AG04449 (cell line): ENCODE measurements around the gene GPM6B.
A peak's percentile ranks its signal among the peaks of the same experiment; 100 is the strongest.
"Not testable (repeated sequence)": the region's sequence is repeated elsewhere in the genome, so short reads cannot be mapped to it uniquely, and the experiment has no call there.

Source experiments
- CTCF ChIA-PET: fragments of 350-600 bp; formaldehyde crosslinking; extraction: SDS; loops from one replicate; lab custom pipeline; 2021; ENCODE audit warnings: antibody characterized with exemption; lab: Yijun Ruan, JAX
- POLR2A ChIA-PET: fragments of 400-600, 350-600 bp; formaldehyde crosslinking; extraction: SDS; loops from one replicate; lab custom pipeline; 2020; ENCODE audit warnings: antibody characterized with exemption, inconsistent platforms; lab: Yijun Ruan, JAX
- DNase-seq: peaks from one replicate; pipeline ENCODE4 v3.0.0-alpha.2; 2010; ENCODE audit warnings: low read depth, low spot score
- H3K4me3 ChIP-seq: 2 replicates; pipeline ENCODE4 v1.5.1; 2011; ENCODE audit warnings: low read depth, mild to moderate bottlenecking, control low read depth, low read length
- TF ChIP-seq, protein P1 (sequence below): IDR thresholded peaks from one replicate; pipeline ENCODE4 v1.5.1; 2011; ENCODE audit warnings: mild to moderate bottlenecking, moderate library complexity, low read length, control low read depth, inconsistent platforms; ENCODE audit not compliant: insufficient read depth; ENCODE audit errors: missing control alignments

The GPM6B gene

DNA sequence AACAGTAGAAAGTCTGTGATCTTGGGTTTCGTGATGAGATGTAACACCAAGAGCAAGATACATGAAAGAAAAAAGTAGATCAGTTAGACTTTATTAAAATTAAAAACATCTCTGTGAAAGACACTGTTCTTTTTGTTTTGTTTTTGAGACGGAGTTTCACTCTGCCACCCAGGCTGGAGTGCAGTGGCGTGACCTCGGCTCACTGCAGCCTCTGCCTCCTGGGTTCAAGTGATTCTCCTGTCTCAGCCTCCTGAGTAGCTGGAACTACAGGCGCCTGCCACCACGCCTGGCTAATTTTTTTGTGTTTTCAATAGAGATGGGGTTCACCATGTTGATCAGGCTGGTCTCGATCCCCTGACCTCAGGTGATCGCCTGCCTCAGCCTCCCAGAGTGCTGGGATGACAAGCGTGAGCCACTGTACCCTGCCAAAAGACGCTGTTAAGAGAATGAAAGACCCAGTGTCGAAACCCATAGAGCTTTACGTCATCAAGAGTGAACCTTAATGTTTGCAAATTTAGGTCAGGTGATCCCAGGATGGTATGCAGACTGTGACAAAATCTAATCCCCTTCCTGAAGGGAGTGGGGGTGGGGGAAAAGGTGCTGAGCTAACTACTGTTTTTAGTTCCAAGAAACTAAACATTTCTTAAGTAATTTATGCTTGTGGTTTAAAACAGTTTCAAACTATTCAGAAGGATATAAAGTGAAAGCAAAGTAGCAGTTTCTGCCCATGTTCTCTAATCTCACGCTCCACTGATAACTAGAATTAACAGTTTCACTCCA is 74.3 kb downstream of the GPM6B start:
- H3K4me3 ChIP-seq = no peak overlapping the region
- POLR2A ChIA-PET = no interaction called here
- CTCF ChIA-PET = interaction anchor here (0.8 to 1.1 kb wide), 4 partner anchors 8 to 297 kb away, joined by 3 to 4 read pairs (median 4); partner anchors contain the start of genes OFD1 and TRAPPC2
- DNase-seq = no peak
- TF ChIP-seq, protein P1, sequence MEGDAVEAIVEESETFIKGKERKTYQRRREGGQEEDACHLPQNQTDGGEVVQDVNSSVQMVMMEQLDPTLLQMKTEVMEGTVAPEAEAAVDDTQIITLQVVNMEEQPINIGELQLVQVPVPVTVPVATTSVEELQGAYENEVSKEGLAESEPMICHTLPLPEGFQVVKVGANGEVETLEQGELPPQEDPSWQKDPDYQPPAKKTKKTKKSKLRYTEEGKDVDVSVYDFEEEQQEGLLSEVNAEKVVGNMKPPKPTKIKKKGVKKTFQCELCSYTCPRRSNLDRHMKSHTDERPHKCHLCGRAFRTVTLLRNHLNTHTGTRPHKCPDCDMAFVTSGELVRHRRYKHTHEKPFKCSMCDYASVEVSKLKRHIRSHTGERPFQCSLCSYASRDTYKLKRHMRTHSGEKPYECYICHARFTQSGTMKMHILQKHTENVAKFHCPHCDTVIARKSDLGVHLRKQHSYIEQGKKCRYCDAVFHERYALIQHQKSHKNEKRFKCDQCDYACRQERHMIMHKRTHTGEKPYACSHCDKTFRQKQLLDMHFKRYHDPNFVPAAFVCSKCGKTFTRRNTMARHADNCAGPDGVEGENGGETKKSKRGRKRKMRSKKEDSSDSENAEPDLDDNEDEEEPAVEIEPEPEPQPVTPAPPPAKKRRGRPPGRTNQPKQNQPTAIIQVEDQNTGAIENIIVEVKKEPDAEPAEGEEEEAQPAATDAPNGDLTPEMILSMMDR = no peak

DNA sequence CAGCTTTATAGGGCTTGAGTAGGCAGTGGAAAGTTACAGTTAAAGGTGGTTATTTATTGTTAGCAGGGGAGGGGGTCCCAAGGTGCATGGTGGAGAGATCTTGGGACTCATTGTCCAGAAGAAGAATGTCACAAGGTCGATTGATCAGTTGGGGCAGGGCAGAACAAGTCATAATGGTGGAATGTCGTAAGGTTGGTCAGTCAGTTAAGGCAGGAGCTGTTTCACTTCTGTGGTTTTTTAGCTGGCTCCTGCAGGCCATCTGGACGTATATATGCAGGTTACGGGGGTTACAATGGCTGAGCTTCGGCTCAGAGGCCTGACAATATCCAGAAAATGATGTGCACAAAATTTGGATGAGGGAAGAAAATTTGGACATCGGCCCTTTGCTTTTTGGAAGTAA is 75.2 kb downstream of the GPM6B start:
- no peak overlapping the region for H3K4me3 ChIP-seq
- TF ChIP-seq, protein P1 = no peak
- no peak for DNase-seq
- POLR2A ChIA-PET = no interaction called here
- CTCF ChIA-PET = interaction anchor here (1.1 kb wide), 1 partner anchor 82 kb away, joined by 4 read pairs; no protein-coding TSS in a partner anchor

DNA sequence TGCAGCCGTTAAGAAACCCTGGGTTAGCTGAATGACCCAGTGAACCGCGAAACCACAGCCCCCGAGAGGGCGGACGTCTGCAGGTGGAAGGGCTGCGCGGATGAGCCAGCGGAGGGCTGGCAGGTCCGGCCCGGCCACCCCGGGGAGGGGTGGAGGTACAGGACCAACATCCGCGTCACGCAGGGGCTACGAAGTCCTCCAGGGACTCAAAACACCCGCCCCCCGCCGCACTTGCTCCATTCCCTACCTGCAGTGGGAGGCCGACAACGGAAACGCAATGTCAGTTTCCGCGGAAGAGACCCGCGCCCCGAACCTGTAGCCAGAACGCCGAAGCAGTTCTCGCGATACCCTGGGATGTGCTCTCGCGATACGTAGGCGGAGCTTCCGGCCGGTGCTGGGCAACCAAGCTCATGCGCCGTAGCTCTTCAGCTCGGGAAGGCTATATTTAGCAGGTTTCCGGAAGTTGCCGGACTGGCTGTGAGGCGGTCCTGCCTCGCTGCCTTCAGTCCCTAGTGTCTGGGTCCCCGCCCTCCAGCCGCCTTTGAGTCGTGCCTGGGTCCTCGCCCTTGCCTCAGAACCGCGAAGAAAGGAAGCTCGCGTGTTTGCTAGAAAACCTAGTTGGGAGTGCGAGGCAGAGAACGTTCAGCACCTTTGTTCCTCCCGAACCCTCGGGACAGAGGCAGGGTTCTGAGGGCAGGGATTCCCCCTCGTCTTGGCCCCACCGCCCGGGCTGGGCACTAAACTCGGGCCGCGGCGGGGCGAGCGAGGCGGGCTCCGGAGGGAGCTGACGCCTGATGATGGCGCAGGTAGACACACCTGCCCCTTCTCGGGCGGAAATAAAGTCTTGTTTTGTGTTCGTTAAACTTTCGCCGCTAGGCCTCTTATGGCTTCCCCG is 82.4 kb downstream of the GPM6B start, which contains the start of the genes OFD1 and TRAPPC2:
OFD1 (plus strand) TSS at position 471 of the 895 bp plus-strand sequence; CDS start at position 795, 324 bp downstream.
TRAPPC2 (minus strand) TSS at position 343 of the 895 bp plus-strand sequence. CDS start 14,657 bp downstream, outside the sequence.
- CTCF ChIA-PET = interaction anchor here (0.7 to 5.2 kb wide), 7 partner anchors 8 to 228 kb away, joined by 3 to 30 read pairs (median 3); no protein-coding TSS in a partner anchor

DNA sequence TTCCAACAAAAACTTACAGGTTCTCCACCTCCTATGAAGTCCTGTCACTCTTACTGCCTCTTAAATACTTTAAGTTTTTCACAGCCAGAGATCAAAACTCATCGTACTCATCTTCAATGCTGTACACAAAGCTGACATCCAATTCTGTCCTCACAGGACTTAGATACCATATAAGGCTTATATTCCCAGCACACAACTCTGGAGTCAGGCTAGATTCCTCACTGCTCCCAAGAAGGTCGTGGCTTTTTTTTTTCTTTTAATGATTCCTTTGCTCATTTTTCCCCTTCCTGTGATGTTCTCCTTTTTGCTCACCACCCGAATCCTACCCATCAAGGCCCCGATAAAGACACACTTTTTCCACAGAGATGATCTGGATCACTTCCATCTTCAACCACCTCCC is 83.4 kb downstream of the GPM6B start:
- H3K4me3 ChIP-seq = peak overlapping the region; percentile 76
- POLR2A ChIA-PET = interaction anchor here (1.8 kb wide), 1 partner anchor 64 kb away, joined by 4 read pairs; no protein-coding TSS in a partner anchor
- no peak for DNase-seq
- CTCF ChIA-PET = interaction anchor here (1.0 to 1.4 kb wide), 3 partner anchors 79 to 227 kb away, joined by 3 to 6 read pairs (median 3); no protein-coding TSS in a partner anchor
- TF ChIP-seq, protein P1 = no peak

More for the DNA sequence above, 82.4 kb downstream of the GPM6B start, which contains the start of the genes OFD1 and TRAPPC2:
- peak within 1 kb of the TSS; percentile 76 for H3K4me3 ChIP-seq
- DNase-seq = peak; percentile 67
- POLR2A ChIA-PET = interaction anchor here (0.7 to 1.8 kb wide), 5 partner anchors 9 to 295 kb away, joined by 3 to 5 read pairs (median 4); partner anchors contain the start of gene GEMIN8
- TF ChIP-seq, protein P1 = no peak

DNA sequence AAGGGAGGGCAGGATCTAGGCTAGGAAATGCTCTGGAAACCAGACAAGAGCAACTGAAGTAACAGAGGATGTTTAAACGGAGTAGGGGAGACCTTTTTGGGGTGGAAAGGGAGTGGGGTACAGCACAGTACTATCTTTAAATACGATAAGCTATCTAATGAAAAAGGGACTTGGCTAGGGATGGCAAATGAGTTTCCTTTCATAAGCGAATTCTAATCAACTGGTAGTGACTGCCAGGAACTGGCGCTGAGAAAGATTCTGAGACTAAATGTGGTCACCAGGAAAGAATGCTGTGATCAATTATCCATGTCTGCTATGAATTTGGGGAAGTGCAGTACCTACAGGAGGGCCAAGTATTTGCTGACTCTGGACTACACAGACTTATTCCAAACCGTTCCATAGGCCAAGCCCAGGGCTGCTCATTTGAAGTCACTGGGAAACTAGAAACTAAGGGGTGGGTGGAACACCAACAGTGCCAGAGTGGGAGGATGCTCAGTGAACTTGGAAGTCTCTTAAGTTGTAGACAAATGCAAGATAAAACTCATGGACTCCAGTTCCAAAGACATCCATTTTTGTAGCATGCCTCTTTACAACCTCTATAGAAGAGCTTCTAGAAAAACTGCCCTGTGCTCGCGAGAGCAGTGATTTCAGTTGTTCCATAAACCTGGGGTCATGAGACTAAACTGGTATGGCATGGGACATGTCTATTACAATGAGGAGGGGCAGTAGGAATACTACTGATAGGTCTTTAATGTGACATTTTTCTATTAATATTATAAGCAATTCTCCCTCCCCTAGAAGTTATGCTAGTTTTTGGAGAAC is 84.4 kb downstream of the GPM6B start:
- H3K4me3 ChIP-seq = no peak overlapping the region
- no peak for DNase-seq
- ChIA-PET POLR2A (no interaction called here), CTCF (no interaction called here)
- TF ChIP-seq, protein P1 = no peak

DNA sequence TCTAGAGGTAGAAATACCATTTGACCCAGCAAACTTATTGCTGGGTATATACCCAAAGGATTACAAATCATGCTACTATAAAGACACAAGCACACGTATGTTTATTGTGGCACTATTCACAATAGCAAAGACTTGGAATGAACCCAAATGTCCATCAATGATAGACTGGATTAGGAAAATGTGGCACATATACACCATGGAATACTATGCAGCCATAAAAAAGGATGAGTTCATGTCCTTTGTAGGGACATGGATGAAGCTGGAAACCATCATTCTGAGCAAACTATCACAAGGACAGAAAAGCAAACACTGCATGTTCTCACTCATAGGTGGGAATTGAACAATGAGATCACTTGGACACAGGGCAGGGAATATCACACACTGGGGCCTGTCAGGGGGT is 86.4 kb downstream of the GPM6B start:
- DNase-seq, POLR2A ChIA-PET, CTCF ChIA-PET, H3K4me3 ChIP-seq: not testable (repeated sequence)

DNA sequence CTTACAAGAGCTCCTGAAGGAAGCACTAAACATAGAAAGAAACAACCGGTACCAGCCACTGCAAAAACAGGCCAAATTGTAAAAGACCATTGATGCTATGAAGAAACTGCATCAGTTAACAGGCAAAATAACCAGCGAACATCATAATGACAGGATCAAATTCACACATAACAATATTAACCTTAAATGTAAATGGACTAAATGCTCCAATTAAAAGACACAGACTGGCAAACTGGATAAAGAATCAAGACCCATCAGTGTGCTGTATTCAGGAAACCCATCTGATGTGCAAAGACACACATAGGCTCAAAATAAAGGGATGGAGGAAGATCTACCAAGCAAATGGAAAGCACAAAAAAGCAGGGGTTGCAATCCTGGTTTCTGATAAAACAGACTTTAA is 90.3 kb downstream of the GPM6B start:
- H3K4me3 ChIP-seq, CTCF ChIA-PET, POLR2A ChIA-PET, DNase-seq: not testable (repeated sequence)

DNA sequence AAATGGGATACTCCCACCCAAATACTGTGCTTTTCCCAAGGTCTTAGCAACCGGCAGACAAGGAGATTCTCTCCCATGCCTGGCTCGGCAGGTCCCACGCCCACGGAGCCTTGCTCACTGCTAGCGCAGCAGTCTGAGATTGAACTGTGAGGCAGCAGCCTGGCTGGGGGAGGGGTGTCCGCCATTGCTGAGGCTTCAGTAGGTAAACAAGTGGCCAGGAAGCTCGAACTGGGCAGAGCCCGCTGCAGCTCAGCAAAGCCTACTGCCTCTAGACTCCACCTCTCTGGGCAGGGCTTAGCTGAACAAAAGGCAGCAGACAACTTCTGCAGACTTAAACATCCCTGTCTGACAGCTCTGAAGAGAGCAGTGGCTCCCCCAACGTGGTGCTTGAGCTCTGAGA is 92.0 kb downstream of the GPM6B start:
- POLR2A ChIA-PET = interaction anchor here (0.7 kb wide), 1 partner anchor 10 kb away, joined by 3 read pairs; the partner anchor contains the start of genes OFD1 and TRAPPC2
- DNase-seq, H3K4me3 ChIP-seq, CTCF ChIA-PET: not testable (repeated sequence)
